CD4-positive, alpha-beta T cell (primary cell): Measurements from ENCODE around the gene DDX55. TPM values are rescaled to one million over a fixed set of nuclear protein-coding genes. Genes with fewer than 3 reads are reported as not detected.

Source experiments
- ATAC-seq: fragments of 200-7000 bp; cut with Tn5 transposase; one replicate; pipeline ENCODE4 v1.10.0; 2022; ENCODE audit warnings: mild to moderate bottlenecking; ENCODE audit not compliant: poor library complexity
- CTCF ChIA-PET: fragments of 350-600 bp; sonication (Branson Sonifier 250); formaldehyde crosslinking; loops from one replicate; lab custom pipeline; 2021; ENCODE audit warnings: antibody characterized with exemption, inconsistent platforms; lab: Charles Lee
- POLR2A ChIA-PET: fragments of 350-600 bp; sonication (Branson Sonifier 250); formaldehyde crosslinking; loops from one replicate; lab custom pipeline; 2021; ENCODE audit warnings: antibody characterized with exemption, inconsistent platforms; lab: Charles Lee
- DNase-seq, 14 experiments: peaks; one replicate each; pipeline ENCODE4 v3.0.0-alpha.2; 2013 to 2020; ENCODE audit warnings: mixed read lengths in 2 of 14
- H3K27ac ChIP-seq, 2 donors: one replicate each; pipeline versions ENCODE4 v1.5.1 to v1.7.0; 2013; ENCODE audit warnings: low read length in 2 of 2, low read depth in 1 of 2, mild to moderate bottlenecking in 1 of 2
- H3K27me3 ChIP-seq, 2 experiments: 1 replicate in 1 of 2; 2 replicates in 1 of 2; pipeline versions ENCODE4 v1.6.1 to v1.7.0; 2013; ENCODE audit warnings: low read length in 2 of 2, control low read depth in 1 of 2, mild to moderate bottlenecking in 1 of 2, moderate library complexity in 1 of 2; ENCODE audit not compliant: insufficient read depth in 2 of 2, control insufficient read depth in 1 of 2
- H3K36me3 ChIP-seq: one replicate; pipeline ENCODE4 v1.6.1; 2013; ENCODE audit warnings: low read length, control low read depth; ENCODE audit not compliant: insufficient read depth
- H3K4me1 ChIP-seq: one replicate; pipeline ENCODE4 v1.6.1; 2013; ENCODE audit warnings: low read length, control low read depth; ENCODE audit not compliant: insufficient read depth
- H3K4me3 ChIP-seq: one replicate; pipeline ENCODE4 v1.5.1; 2013; ENCODE audit warnings: mild to moderate bottlenecking, low read length, moderate library complexity
- H3K9me3 ChIP-seq, 2 experiments: 1 replicate in 1 of 2; 2 replicates in 1 of 2; pipeline versions ENCODE4 v1.6.1 to v1.7.0; 2013; ENCODE audit warnings: low read length in 2 of 2, mild to moderate bottlenecking in 2 of 2, control low read depth in 1 of 2, moderate library complexity in 1 of 2; ENCODE audit not compliant: control insufficient read depth in 1 of 2, insufficient read depth in 1 of 2
- H3K27ac Mint-ChIP-seq: one replicate; pipeline ENCODE4 v1.8.0; 2020; ENCODE audit warnings: mixed read lengths
- H3K27me3 Mint-ChIP-seq: one replicate; pipeline ENCODE4 v1.8.0; 2021; ENCODE audit warnings: mixed read lengths
- H3K36me3 Mint-ChIP-seq: one replicate; pipeline ENCODE4 v1.8.0; 2021; ENCODE audit warnings: low read depth, mixed read lengths
- H3K4me1 Mint-ChIP-seq: one replicate; pipeline ENCODE4 v1.8.0; 2021; ENCODE audit warnings: low read depth, mixed read lengths
- H3K4me3 Mint-ChIP-seq: one replicate; pipeline ENCODE4 v1.8.0; 2020; ENCODE audit warnings: mild to moderate bottlenecking, mixed read lengths
- H3K9me3 Mint-ChIP-seq: one replicate; pipeline ENCODE4 v1.8.0; 2020; ENCODE audit warnings: mixed read lengths
- CTCF ChIP-seq: fragments of 200-600 bp; IDR thresholded peaks from one replicate; pipeline ENCODE4 v1.8.0; 2022; ENCODE audit warnings: antibody characterized with exemption, mild to moderate bottlenecking
- intact Hi-C, 2 experiments: fragments of 100-400 bp; cut with DNase I in 1 of 2; cut with micrococcal nuclease in 1 of 2; formaldehyde crosslinking; loops; one replicate each; pipeline versions ENCODE4 v1.15.1 to v1.9.0; 2023 to 2025; cut with DNase I, micrococcal nuclease
- total RNA-seq, 174 experiments: library from RNA in 2 of 174; stranded (reverse) in 2 of 174; gene quantifications; one replicate each; pipeline ENCODE4 v1.2.3 and lab custom pipeline; 2021 to 2026

Gene DDX55
- total RNA-seq, 2 experiments from 2014 or later: 33.3 to 37.1 TPM

GRCh38 chr12:123580772-123581171 lies 21.1 kb upstream of the DDX55 start:
- no peak for DNase-seq
- Histone ChIP-seq H3K36me3 (no peaks in the 10 kb centered on the region), H3K27ac (no peak overlapping the region), H3K4me1 (peaks cover 28% of the 10 kb centered on the region), H3K4me3 (no peak overlapping the region), H3K9me3 (no peaks in the 10 kb centered on the region), H3K27me3 (no peaks in the 10 kb centered on the region)
- no peak for ATAC-seq
- ChIA-PET POLR2A (no interaction called here), CTCF (no interaction called here)
- intact Hi-C loops: loop anchor here (5.0 kb wide), 4 partner anchors 123 to 603 kb away; partner anchors contain the start of genes ATP6V0A2 (in 1 of the 2), OGFOD2 (in 1 of the 2) and SNRNP35 (in 1 of the 2)
- H3K4me3 Mint-ChIP-seq: peak overlapping the region; percentile 20
- H3K36me3 Mint-ChIP-seq: peaks cover 13% of the 10 kb centered on the region
- no peak overlapping the region for H3K27ac Mint-ChIP-seq
- H3K27me3 Mint-ChIP-seq: no peaks in the 10 kb centered on the region
- TF ChIP-seq CTCF: no peak
- H3K9me3 Mint-ChIP-seq: no peaks in the 10 kb centered on the region
- peaks cover 26% of the 10 kb centered on the region for H3K4me1 Mint-ChIP-seq

- ChIA-PET POLR2A (interaction anchor here (1.4 kb wide), 1 partner anchor 10 kb away, joined by 3 read pairs; the partner anchor contains the start of gene DDX55), CTCF (interaction anchor here (1.0 to 2.0 kb wide), 2 partner anchors 9 to 10 kb away, joined by 3 to 5 read pairs; partner anchors contain the start of gene DDX55)
- Mint-ChIP-seq H3K4me3 (no peak overlapping the region), H3K36me3 (peaks cover 78% of the 10 kb centered on the region), H3K9me3 (no peaks in the 10 kb centered on the region), H3K27ac (no peak overlapping the region), H3K27me3 (no peaks in the 10 kb centered on the region), H3K4me1 (peaks cover 36% of the 10 kb centered on the region)
- H3K9me3 ChIP-seq: no peaks in the 10 kb centered on the region
- H3K4me3 ChIP-seq: no peak overlapping the region
- ATAC-seq (no peak), DNase-seq (no peak)
- intact Hi-C loops: no loop called here
- no peaks in the 10 kb centered on the region for H3K27me3 ChIP-seq
- peaks cover 18% of the 10 kb centered on the region for H3K4me1 ChIP-seq
- H3K36me3 ChIP-seq: peaks cover 75% of the 10 kb centered on the region
- TF ChIP-seq CTCF: no peak
- H3K27ac ChIP-seq: no peak overlapping the region
These were observed 10.0 kb upstream of the DDX55 start for GRCh38 chr12:123591702-123592481.

- Mint-ChIP-seq H3K36me3 (peaks cover 56% of the 10 kb centered on the region), H3K27ac (no peak overlapping the region), H3K27me3 (no peaks in the 10 kb centered on the region), H3K9me3 (no peaks in the 10 kb centered on the region), H3K4me3 (no peak overlapping the region), H3K4me1 (peaks cover 14% of the 10 kb centered on the region)
- ATAC-seq: no peak
- peaks cover 12% of the 10 kb centered on the region for H3K4me1 ChIP-seq
- POLR2A ChIA-PET: no interaction called here
- H3K9me3 ChIP-seq: no peaks in the 10 kb centered on the region
- intact Hi-C loops: no loop called here
- CTCF ChIA-PET: no interaction called here
- no peaks in the 10 kb centered on the region for H3K27me3 ChIP-seq
- no peak overlapping the region for H3K27ac ChIP-seq
- H3K36me3 ChIP-seq: peaks cover 59% of the 10 kb centered on the region
- no peak overlapping the region for H3K4me3 ChIP-seq
- DNase-seq: no peak
- no peak for TF ChIP-seq CTCF
These were observed 6.2 kb upstream of the DDX55 start for GRCh38 chr12:123595729-123596128.
